ENCODE results near the gene CD1B. TPM values are rescaled to one million over a fixed set of nuclear protein-coding genes. Genes with fewer than 3 reads are reported as not detected.

Gene CD1B
- total and polyA plus RNA-seq, 9 of the 15 experiments (the other 6 are each of a cell fraction or from before 2014, with no cell fraction given), result not detected

DNA sequence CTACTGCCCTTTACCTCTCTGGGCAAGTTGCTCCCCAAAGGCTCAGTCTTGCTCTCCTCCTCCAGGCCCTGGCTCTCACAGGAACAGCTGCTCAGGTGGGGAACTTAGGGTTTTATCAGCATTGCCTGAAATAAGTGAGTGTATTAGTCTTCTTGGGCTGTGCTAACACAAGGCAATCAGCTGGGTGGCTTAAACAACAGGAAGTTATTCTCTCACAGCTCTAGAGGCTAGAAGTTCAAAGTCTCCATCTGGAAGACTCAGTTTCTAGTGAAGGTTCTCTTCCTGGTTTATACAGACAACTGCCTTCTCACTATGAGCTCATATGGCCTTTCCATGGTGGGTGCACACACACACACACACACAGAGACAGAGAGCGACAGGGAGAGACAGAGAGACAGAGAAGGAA, 44.4 kb downstream of the CD1B start:
- POLR2A ChIA-PET, result no interaction called here
- Histone ChIP-seq H3K9me3 (replicated peaks; ENCODE audit: control insufficient read depth, insufficient read depth, low read depth, low read length) (no peaks in the 10 kb centered on the region), H3K4me2 (ENCODE audit: insufficient read depth, low read length) (no peak overlapping the region), H3K9me1 (ENCODE audit: control insufficient read depth, insufficient read depth, low read length) (no peaks in the 10 kb centered on the region), H3K4me1 (replicated peaks in 1 of 2; ENCODE audit: control insufficient read depth in 2 of 2, insufficient read depth in 2 of 2, low read length in 2 of 2) (no peaks in the 10 kb centered on the region), H3K27ac (ENCODE audit: extremely low read depth, low read depth, low read length) (no peak overlapping the region), H3K27me3 (ENCODE audit: control insufficient read depth in 2 of 2, insufficient read depth in 2 of 2, low read length in 2 of 2) (no peaks in the 10 kb centered on the region), H3K36me3 (ENCODE audit: control insufficient read depth, insufficient read depth, low read length) (no peaks in the 10 kb centered on the region), H3K4me3 (no peak overlapping the region), H2AFZ (ENCODE audit: low read depth, low read length) (no peak overlapping the region), H3K79me2 (ENCODE audit: control insufficient read depth, insufficient read depth, low read length) (no peaks in the 10 kb centered on the region), H3K9ac (ENCODE audit: insufficient read depth in 1 of 2, low read depth in 2 of 2, low read length in 2 of 2) (no peak overlapping the region), H4K20me1 (replicated peaks; ENCODE audit: control insufficient read depth, insufficient read depth, low read length) (no peaks in the 10 kb centered on the region)
- in situ Hi-C loops (cut with MboI) (no loop called here), intact Hi-C loops (cut with micrococcal nuclease) (no loop called here)
- ATAC-seq, result no peak
- no peak for DNase-seq (ENCODE audit: extremely low read depth in 1 of 4, low spot score in 3 of 4)
- BruUV-seq (replicated peaks), result no TSS peak
- WGBS (ENCODE audit: insufficient coverage, low coverage, missing lambda C conversion rate), result 0% methylated on average over 1 of the region's 1 CpG
- CTCF ChIA-PET (ENCODE audit: low intra/inter-chr PET ratio), result no interaction called here
- FAIRE-seq, result no peak
- TF ChIP-seq ZNF146 (CRISPR knock-in tag; IDR thresholded peaks at IDR 0.05; ENCODE audit: unreplicated experiment) (no peak), ZNF232 (CRISPR knock-in tag; IDR thresholded peaks at IDR 0.05) (no peak), MAZ (CRISPR knock-in tag; conservative IDR thresholded peaks at IDR 0.05 in 1 of 2, IDR thresholded peaks at IDR 0.05 in 1 of 2) (no peak), NFRKB (IDR thresholded peaks at IDR 0.05; ENCODE audit: low read depth) (no peak), DDX20 (tag; IDR thresholded peaks at IDR 0.05; ENCODE audit: low read depth) (no peak), AFF1 (IDR thresholded peaks at IDR 0.05; ENCODE audit: low read depth in 1 of 2, partially characterized antibody in 2 of 2) (no peak), ZNF740 (CRISPR knock-in tag; IDR thresholded peaks at IDR 0.05) (no peak), ZNF740 (tag; IDR thresholded peaks at IDR 0.05) (no peak), CSDE1 (IDR thresholded peaks at IDR 0.05) (no peak), NFATC3 (IDR thresholded peaks at IDR 0.05) (no peak), NFIX (CRISPR knock-in tag; IDR thresholded peaks at IDR 0.05; ENCODE audit: low read depth) (no peak), CAMTA2 (CRISPR knock-in tag; conservative IDR thresholded peaks at IDR 0.05) (no peak)
- TF ChIP-seq, protein P1, sequence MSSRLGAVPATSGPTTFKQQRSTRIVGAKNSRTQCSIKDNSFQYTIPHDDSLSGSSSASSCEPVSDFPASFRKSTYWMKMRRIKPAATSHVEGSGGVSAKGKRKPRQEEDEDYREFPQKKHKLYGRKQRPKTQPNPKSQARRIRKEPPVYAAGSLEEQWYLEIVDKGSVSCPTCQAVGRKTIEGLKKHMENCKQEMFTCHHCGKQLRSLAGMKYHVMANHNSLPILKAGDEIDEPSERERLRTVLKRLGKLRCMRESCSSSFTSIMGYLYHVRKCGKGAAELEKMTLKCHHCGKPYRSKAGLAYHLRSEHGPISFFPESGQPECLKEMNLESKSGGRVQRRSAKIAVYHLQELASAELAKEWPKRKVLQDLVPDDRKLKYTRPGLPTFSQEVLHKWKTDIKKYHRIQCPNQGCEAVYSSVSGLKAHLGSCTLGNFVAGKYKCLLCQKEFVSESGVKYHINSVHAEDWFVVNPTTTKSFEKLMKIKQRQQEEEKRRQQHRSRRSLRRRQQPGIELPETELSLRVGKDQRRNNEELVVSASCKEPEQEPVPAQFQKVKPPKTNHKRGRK (tag; IDR thresholded peaks at IDR 0.05), result no peak
- TF ChIP-seq, protein P2, sequence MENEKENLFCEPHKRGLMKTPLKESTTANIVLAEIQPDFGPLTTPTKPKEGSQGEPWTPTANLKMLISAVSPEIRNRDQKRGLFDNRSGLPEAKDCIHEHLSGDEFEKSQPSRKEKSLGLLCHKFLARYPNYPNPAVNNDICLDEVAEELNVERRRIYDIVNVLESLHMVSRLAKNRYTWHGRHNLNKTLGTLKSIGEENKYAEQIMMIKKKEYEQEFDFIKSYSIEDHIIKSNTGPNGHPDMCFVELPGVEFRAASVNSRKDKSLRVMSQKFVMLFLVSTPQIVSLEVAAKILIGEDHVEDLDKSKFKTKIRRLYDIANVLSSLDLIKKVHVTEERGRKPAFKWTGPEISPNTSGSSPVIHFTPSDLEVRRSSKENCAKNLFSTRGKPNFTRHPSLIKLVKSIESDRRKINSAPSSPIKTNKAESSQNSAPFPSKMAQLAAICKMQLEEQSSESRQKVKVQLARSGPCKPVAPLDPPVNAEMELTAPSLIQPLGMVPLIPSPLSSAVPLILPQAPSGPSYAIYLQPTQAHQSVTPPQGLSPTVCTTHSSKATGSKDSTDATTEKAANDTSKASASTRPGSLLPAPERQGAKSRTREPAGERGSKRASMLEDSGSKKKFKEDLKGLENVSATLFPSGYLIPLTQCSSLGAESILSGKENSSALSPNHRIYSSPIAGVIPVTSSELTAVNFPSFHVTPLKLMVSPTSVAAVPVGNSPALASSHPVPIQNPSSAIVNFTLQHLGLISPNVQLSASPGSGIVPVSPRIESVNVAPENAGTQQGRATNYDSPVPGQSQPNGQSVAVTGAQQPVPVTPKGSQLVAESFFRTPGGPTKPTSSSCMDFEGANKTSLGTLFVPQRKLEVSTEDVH (IDR thresholded peaks at IDR 0.05; ENCODE audit: low read depth, partially characterized antibody), result no peak

Measured in K562 (cell line).